SU-DHL-6 (cell line): Measurements from ENCODE around the gene ABHD17B.

Experiments used
- H2AFZ ChIP-seq: fragments of 200-600 bp; sonication (generic); 2 replicates; pipeline ENCODE4 v1.6.1; 2014; ENCODE audit warnings: low read depth, mild to moderate bottlenecking, moderate library complexity, mixed read lengths, antibody characterized with exemption, low read length; ENCODE audit not compliant: severe bottlenecking
- H3F3A ChIP-seq: fragments of 200-600 bp; shearing (Covaris generic); 2 replicates; pipeline ENCODE4 v1.6.0; 2016; ENCODE audit warnings: antibody characterized with exemption, mild to moderate bottlenecking; ENCODE audit not compliant: insufficient read depth
- H3K27ac ChIP-seq: fragments of 200-600 bp; sonication (generic); 2 replicates; pipeline ENCODE4 v1.5.1; 2016; ENCODE audit warnings: low read depth, mild to moderate bottlenecking, low read length, moderate library complexity, mixed read lengths
- H3K27me3 ChIP-seq: fragments of 200-600 bp; sonication (generic), shearing (Covaris generic); 2 replicates; pipeline ENCODE4 v1.6.0; 2014; ENCODE audit warnings: mild to moderate bottlenecking, low read length
- H3K36me3 ChIP-seq: fragments of 200-600 bp; sonication (generic); 2 replicates; pipeline ENCODE4 v1.6.1; 2014; ENCODE audit warnings: mild to moderate bottlenecking, low read length, mixed read lengths
- H3K4me2 ChIP-seq: fragments of 300-600, 200-600 bp; shearing (Covaris generic), sonication (generic); 2 replicates; pipeline ENCODE4 v1.6.0; 2014; ENCODE audit warnings: low read length, low read depth, mild to moderate bottlenecking; ENCODE audit not compliant: poor library complexity, severe bottlenecking
- H3K4me3 ChIP-seq: fragments of 200-600 bp; sonication (generic); 2 replicates; pipeline ENCODE4 v1.5.1; 2014; ENCODE audit warnings: antibody characterized with exemption, low read length, mild to moderate bottlenecking, mixed read lengths; ENCODE audit not compliant: insufficient read depth, poor library complexity, severe bottlenecking
- H3K79me2 ChIP-seq: fragments of 200-600 bp; sonication (generic); 2 replicates; pipeline ENCODE4 v1.6.1; 2014; ENCODE audit warnings: mild to moderate bottlenecking, low read length, moderate library complexity; ENCODE audit not compliant: insufficient read depth
- H3K9ac ChIP-seq: fragments of 200-600 bp; sonication (generic); 2 replicates; pipeline ENCODE4 v1.7.0; 2014; ENCODE audit warnings: mild to moderate bottlenecking, low read length
- H3K9me2 ChIP-seq: fragments of 200-600 bp; sonication (generic); replicated peaks from 2 replicates; pipeline ENCODE4 v1.6.1; 2014; ENCODE audit warnings: low read length; ENCODE audit not compliant: insufficient read depth
- H3K9me3 ChIP-seq: fragments of 200-600 bp; sonication (generic); 2 replicates; pipeline ENCODE4 v1.6.1; 2014; ENCODE audit warnings: low read length, mixed read lengths; ENCODE audit not compliant: insufficient read depth
- H4K20me1 ChIP-seq: fragments of 200-600 bp; sonication (generic); 2 replicates; pipeline ENCODE4 v1.6.1; 2014; ENCODE audit warnings: low read depth, mild to moderate bottlenecking, antibody characterized with exemption, low read length, moderate library complexity, mixed read lengths
- CTCF ChIP-seq: fragments of 200-600 bp; sonication (generic); IDR thresholded peaks from one replicate; pipeline ENCODE4 v1.5.1; 2017; ENCODE audit warnings: antibody characterized with exemption, mild to moderate bottlenecking, low read length, moderate library complexity; ENCODE audit not compliant: insufficient read depth, poor library complexity, severe bottlenecking
- EZH2phosphoT487 ChIP-seq: fragments of 200-600 bp; sonication (generic), shearing (Covaris generic); conservative IDR thresholded peaks from 2 replicates; pipeline ENCODE4 v1.6.1; 2018; ENCODE audit warnings: mild to moderate bottlenecking, antibody characterized with exemption, low read length, moderate library complexity, mixed read lengths

The ABHD17B gene

GRCh38 chr9:71819115-71819739 is 91.8 kb downstream of the ABHD17B start:
- Histone ChIP-seq H3K9me3 (no peaks in the 10 kb centered on the region), H3K9me2 (no peaks in the 10 kb centered on the region), H3K4me2 (no peak overlapping the region), H3K79me2 (no peaks in the 10 kb centered on the region), H2AFZ (no peak overlapping the region), H3K27me3 (no peaks in the 10 kb centered on the region), H3F3A (no peaks in the 10 kb centered on the region), H4K20me1 (no peaks in the 10 kb centered on the region), H3K27ac (no peak overlapping the region), H3K36me3 (no peaks in the 10 kb centered on the region), H3K4me3 (no peak overlapping the region), H3K9ac (no peak overlapping the region)
- TF ChIP-seq EZH2phosphoT487 (no peak), CTCF (peak; percentile 65)

GRCh38 chr9:71816916-71817451 is 94.0 kb downstream of the ABHD17B start:
- no peaks in the 10 kb centered on the region for H3K9me2 ChIP-seq
- H3K79me2 ChIP-seq: no peaks in the 10 kb centered on the region
- H3K27ac ChIP-seq: no peak overlapping the region
- H4K20me1 ChIP-seq: no peaks in the 10 kb centered on the region
- H3F3A ChIP-seq: no peaks in the 10 kb centered on the region
- H3K36me3 ChIP-seq: no peaks in the 10 kb centered on the region
- no peak overlapping the region for H3K4me2 ChIP-seq
- no peak overlapping the region for H2AFZ ChIP-seq
- H3K9me3 ChIP-seq: no peaks in the 10 kb centered on the region
- no peak overlapping the region for H3K9ac ChIP-seq
- TF ChIP-seq CTCF (no peak), EZH2phosphoT487 (no peak)
- no peaks in the 10 kb centered on the region for H3K27me3 ChIP-seq
- no peak overlapping the region for H3K4me3 ChIP-seq
